ENCODE measurements around the gene OR10P1.
"Not testable (repeated sequence)": the region's sequence is repeated elsewhere in the genome, so short reads cannot be mapped to it uniquely, and the experiment has no call there.

The OR10P1 gene

GRCh38 chr12:55650620-55651298 is 14.1 kb downstream of the OR10P1 start:
- not testable (repeated sequence) for H3K4me1 ChIP-seq (ENCODE audit: control insufficient read depth, insufficient read depth, low read length); H3K4me3 ChIP-seq (ENCODE audit: insufficient read depth, low read depth, low read length); H3K27me3 ChIP-seq (ENCODE audit: control insufficient read depth, insufficient read depth, low read length, poor library complexity, severe bottlenecking); H3K9me3 ChIP-seq (ENCODE audit: control insufficient read depth, low read length); H3K36me3 ChIP-seq (ENCODE audit: control insufficient read depth, insufficient read depth, low read length); H3K27ac ChIP-seq (ENCODE audit: insufficient read depth, low read depth, low read length, poor library complexity, severe bottlenecking)
- 73 to 86% methylated on average over 4 of the region's 4 CpGs for WGBS, 2 experiments

GRCh38 chr12:55651299-55651683 is 14.6 kb downstream of the OR10P1 start:
- Histone ChIP-seq H3K4me1 (ENCODE audit: control insufficient read depth, insufficient read depth, low read length) (no peaks in the 10 kb centered on the region), H3K9me3 (ENCODE audit: control insufficient read depth, low read length) (no peaks in the 10 kb centered on the region), H3K27ac (ENCODE audit: insufficient read depth, low read depth, low read length, poor library complexity, severe bottlenecking) (no peak overlapping the region), H3K36me3 (ENCODE audit: control insufficient read depth, insufficient read depth, low read length) (no peaks in the 10 kb centered on the region), H3K4me3 (ENCODE audit: insufficient read depth, low read depth, low read length) (no peak overlapping the region), H3K27me3 (ENCODE audit: control insufficient read depth, insufficient read depth, low read length, poor library complexity, severe bottlenecking) (no peaks in the 10 kb centered on the region)
- WGBS, 2 experiments = 81 to 86% methylated on average over 5 of the region's 5 CpGs

- H3K4me1 ChIP-seq (ENCODE audit: control insufficient read depth, insufficient read depth, low read length) = no peaks in the 10 kb centered on the region
- H3K36me3 ChIP-seq (ENCODE audit: control insufficient read depth, insufficient read depth, low read length) = no peaks in the 10 kb centered on the region
- no peaks in the 10 kb centered on the region for H3K27me3 ChIP-seq (ENCODE audit: control insufficient read depth, insufficient read depth, low read length, poor library complexity, severe bottlenecking)
- 100% methylated on average over 3 of the region's 3 CpGs; no CpG with 5 or more reads in 1 of the 2 experiments for WGBS, 2 experiments
- H3K9me3 ChIP-seq (ENCODE audit: control insufficient read depth, low read length) = no peaks in the 10 kb centered on the region
- H3K27ac ChIP-seq (ENCODE audit: insufficient read depth, low read depth, low read length, poor library complexity, severe bottlenecking) = no peak overlapping the region
- no peak overlapping the region for H3K4me3 ChIP-seq (ENCODE audit: insufficient read depth, low read depth, low read length)
Measured at GRCh38 chr12:55652352-55652751, 15.7 kb downstream of the OR10P1 start.

GRCh38 chr12:55653031-55653430 is 16.3 kb downstream of the OR10P1 start:
- Histone ChIP-seq H3K9me3 (ENCODE audit: control insufficient read depth, low read length) (no peaks in the 10 kb centered on the region), H3K4me1 (ENCODE audit: control insufficient read depth, insufficient read depth, low read length) (no peaks in the 10 kb centered on the region), H3K4me3 (ENCODE audit: insufficient read depth, low read depth, low read length) (no peak overlapping the region), H3K27me3 (ENCODE audit: control insufficient read depth, insufficient read depth, low read length, poor library complexity, severe bottlenecking) (no peaks in the 10 kb centered on the region), H3K36me3 (ENCODE audit: control insufficient read depth, insufficient read depth, low read length) (no peaks in the 10 kb centered on the region), H3K27ac (ENCODE audit: insufficient read depth, low read depth, low read length, poor library complexity, severe bottlenecking) (no peak overlapping the region)
- 80 to 84% methylated on average over 3 of the region's 3 CpGs for WGBS, 2 experiments

- no peaks in the 10 kb centered on the region for H3K27me3 ChIP-seq (ENCODE audit: control insufficient read depth, insufficient read depth, low read length, poor library complexity, severe bottlenecking)
- H3K36me3 ChIP-seq (ENCODE audit: control insufficient read depth, insufficient read depth, low read length) = no peaks in the 10 kb centered on the region
- no peak overlapping the region for H3K27ac ChIP-seq (ENCODE audit: insufficient read depth, low read depth, low read length, poor library complexity, severe bottlenecking)
- H3K4me1 ChIP-seq (ENCODE audit: control insufficient read depth, insufficient read depth, low read length) = no peaks in the 10 kb centered on the region
- no peaks in the 10 kb centered on the region for H3K9me3 ChIP-seq (ENCODE audit: control insufficient read depth, low read length)
- 95% methylated on average over 17 of the region's 17 CpGs for WGBS, 2 experiments
- no peak overlapping the region for H3K4me3 ChIP-seq (ENCODE audit: insufficient read depth, low read depth, low read length)
Measured at GRCh38 chr12:55654511-55655214, 18.0 kb downstream of the OR10P1 start.

- Histone ChIP-seq H3K4me1 (ENCODE audit: control insufficient read depth, insufficient read depth, low read length) (no peaks in the 10 kb centered on the region), H3K27me3 (ENCODE audit: control insufficient read depth, insufficient read depth, low read length, poor library complexity, severe bottlenecking) (no peaks in the 10 kb centered on the region), H3K9me3 (ENCODE audit: control insufficient read depth, low read length) (no peaks in the 10 kb centered on the region), H3K4me3 (ENCODE audit: insufficient read depth, low read depth, low read length) (no peak overlapping the region), H3K36me3 (ENCODE audit: control insufficient read depth, insufficient read depth, low read length) (no peaks in the 10 kb centered on the region), H3K27ac (ENCODE audit: insufficient read depth, low read depth, low read length, poor library complexity, severe bottlenecking) (no peak overlapping the region)
- WGBS, 2 experiments = 84 to 90% methylated on average over 3 to 4 of the region's 4 CpGs
Measured at GRCh38 chr12:55657212-55657611, 20.5 kb downstream of the OR10P1 start.

- no peak overlapping the region for H3K27ac ChIP-seq (ENCODE audit: insufficient read depth, low read depth, low read length, poor library complexity, severe bottlenecking)
- no peaks in the 10 kb centered on the region for H3K9me3 ChIP-seq (ENCODE audit: control insufficient read depth, low read length)
- H3K36me3 ChIP-seq (ENCODE audit: control insufficient read depth, insufficient read depth, low read length) = no peaks in the 10 kb centered on the region
- no peak overlapping the region for H3K4me3 ChIP-seq (ENCODE audit: insufficient read depth, low read depth, low read length)
- 89 to 92% methylated on average over 6 of the region's 6 CpGs for WGBS, 2 experiments
- H3K4me1 ChIP-seq (ENCODE audit: control insufficient read depth, insufficient read depth, low read length) = no peaks in the 10 kb centered on the region
- H3K27me3 ChIP-seq (ENCODE audit: control insufficient read depth, insufficient read depth, low read length, poor library complexity, severe bottlenecking) = no peaks in the 10 kb centered on the region
Measured at GRCh38 chr12:55658212-55658611, 21.5 kb downstream of the OR10P1 start.

- H3K27me3 ChIP-seq (ENCODE audit: control insufficient read depth, insufficient read depth, low read length, poor library complexity, severe bottlenecking) = no peaks in the 10 kb centered on the region
- no peaks in the 10 kb centered on the region for H3K36me3 ChIP-seq (ENCODE audit: control insufficient read depth, insufficient read depth, low read length)
- 92 to 95% methylated on average over 3 of the region's 3 CpGs for WGBS, 2 experiments
- H3K9me3 ChIP-seq (ENCODE audit: control insufficient read depth, low read length) = no peaks in the 10 kb centered on the region
- no peaks in the 10 kb centered on the region for H3K4me1 ChIP-seq (ENCODE audit: control insufficient read depth, insufficient read depth, low read length)
- H3K4me3 ChIP-seq (ENCODE audit: insufficient read depth, low read depth, low read length) = no peak overlapping the region
- H3K27ac ChIP-seq (ENCODE audit: insufficient read depth, low read depth, low read length, poor library complexity, severe bottlenecking) = no peak overlapping the region
Measured at GRCh38 chr12:55658635-55659391, 22.1 kb downstream of the OR10P1 start.

- Histone ChIP-seq H3K36me3 (ENCODE audit: control insufficient read depth, insufficient read depth, low read length) (no peaks in the 10 kb centered on the region), H3K4me1 (ENCODE audit: control insufficient read depth, insufficient read depth, low read length) (no peaks in the 10 kb centered on the region), H3K9me3 (ENCODE audit: control insufficient read depth, low read length) (no peaks in the 10 kb centered on the region), H3K27me3 (ENCODE audit: control insufficient read depth, insufficient read depth, low read length, poor library complexity, severe bottlenecking) (no peaks in the 10 kb centered on the region), H3K27ac (ENCODE audit: insufficient read depth, low read depth, low read length, poor library complexity, severe bottlenecking) (no peak overlapping the region), H3K4me3 (ENCODE audit: insufficient read depth, low read depth, low read length) (no peak overlapping the region)
- 87 to 89% methylated on average over 9 of the region's 9 CpGs for WGBS, 2 experiments
Measured at GRCh38 chr12:55659486-55660385, 23.0 kb downstream of the OR10P1 start.
